Natural killer cell (primary cell): ENCODE results near the gene EFCAB6. TPM values are rescaled to one million over a fixed set of nuclear protein-coding genes. Genes with fewer than 3 reads are reported as not detected.

ENCODE experiments used
- ATAC-seq, 3 donors: fragments of 150-1000 bp in 2 of 3; fragments of 200-7000 bp in 1 of 3; cut with Tn5 transposase; 1 replicate in 1 of 3; 2 replicates in 2 of 3; pipeline ENCODE4 v1.10.0; 2021; ENCODE audit warnings: mild to moderate bottlenecking in 2 of 3, moderate library complexity in 2 of 3
- DNase-seq, 2 donors: peaks; one replicate each; pipeline versions ENCODE4 v3.0.0 to v3.0.0-alpha.2; 2013 to 2021; ENCODE audit warnings: mixed read lengths in 1 of 2
- H3K27ac ChIP-seq: one replicate; pipeline ENCODE4 v1.5.1; 2013; ENCODE audit warnings: mild to moderate bottlenecking, low read length
- H3K27me3 ChIP-seq: one replicate; pipeline ENCODE4 v1.6.1; 2013; ENCODE audit warnings: low read length; ENCODE audit not compliant: control insufficient read depth, insufficient read depth
- H3K36me3 ChIP-seq: one replicate; pipeline ENCODE4 v1.6.1; 2013; ENCODE audit warnings: low read length; ENCODE audit not compliant: control insufficient read depth, insufficient read depth
- H3K4me1 ChIP-seq: one replicate; pipeline ENCODE4 v1.6.1; 2013; ENCODE audit warnings: low read length; ENCODE audit not compliant: control insufficient read depth, insufficient read depth
- H3K4me3 ChIP-seq: one replicate; pipeline ENCODE4 v1.5.1; 2013; ENCODE audit warnings: low read length
- H3K9me3 ChIP-seq: one replicate; pipeline ENCODE4 v1.6.1; 2013; ENCODE audit warnings: low read length; ENCODE audit not compliant: control insufficient read depth, insufficient read depth
- H3K27ac Mint-ChIP-seq, 2 donors: one replicate each; pipeline ENCODE4 v1.8.0; 2022; ENCODE audit warnings: mild to moderate bottlenecking in 2 of 2, mixed read lengths in 2 of 2, moderate library complexity in 1 of 2
- H3K27me3 Mint-ChIP-seq, 2 donors: one replicate each; pipeline ENCODE4 v1.8.0; 2022; ENCODE audit warnings: low read depth in 2 of 2, mixed read lengths in 2 of 2
- H3K36me3 Mint-ChIP-seq: one replicate; pipeline ENCODE4 v1.8.0; 2022; ENCODE audit warnings: mixed read lengths
- H3K4me1 Mint-ChIP-seq, 2 donors: one replicate each; pipeline ENCODE4 v1.8.0; 2022; ENCODE audit warnings: mixed read lengths in 2 of 2
- H3K4me3 Mint-ChIP-seq: one replicate; pipeline ENCODE4 v1.8.0; 2022; ENCODE audit warnings: mild to moderate bottlenecking, moderate library complexity, mixed read lengths
- H3K9me3 Mint-ChIP-seq, 2 donors: one replicate each; pipeline ENCODE4 v1.8.0; 2022; ENCODE audit warnings: mixed read lengths in 2 of 2
- CTCF ChIP-seq: fragments of 200-600 bp; IDR thresholded peaks from one replicate; pipeline ENCODE4 v1.8.0; 2022; ENCODE audit warnings: antibody characterized with exemption
- WGBS: methylation state at CpG from one replicate; pipeline ENCODE4 v1.1.7; 2013; ENCODE audit warnings: missing lambda C conversion rate; ENCODE audit not compliant: insufficient coverage; 5-methylcytosine and 5-hydroxymethylcytosine counted together
- intact Hi-C: fragments of 100-400 bp; cut with micrococcal nuclease; formaldehyde crosslinking; loops from one replicate; pipeline ENCODE4 v1.14.2; 2022
- total RNA-seq, 4 donors: library from RNA; stranded (reverse); fragments of 120-200 nt in 1 of 4; gene quantifications; one replicate each; pipeline versions ENCODE4 v1.2.3 to v1.2.4, GENCODE V29; 2013 to 2022

The EFCAB6 gene
- total RNA-seq, 3 donors from 2014 or later (not counting 1 experiment from before 2014, with no cell fraction given): 0.23 to 0.35 (median 0.26) TPM

DNA sequence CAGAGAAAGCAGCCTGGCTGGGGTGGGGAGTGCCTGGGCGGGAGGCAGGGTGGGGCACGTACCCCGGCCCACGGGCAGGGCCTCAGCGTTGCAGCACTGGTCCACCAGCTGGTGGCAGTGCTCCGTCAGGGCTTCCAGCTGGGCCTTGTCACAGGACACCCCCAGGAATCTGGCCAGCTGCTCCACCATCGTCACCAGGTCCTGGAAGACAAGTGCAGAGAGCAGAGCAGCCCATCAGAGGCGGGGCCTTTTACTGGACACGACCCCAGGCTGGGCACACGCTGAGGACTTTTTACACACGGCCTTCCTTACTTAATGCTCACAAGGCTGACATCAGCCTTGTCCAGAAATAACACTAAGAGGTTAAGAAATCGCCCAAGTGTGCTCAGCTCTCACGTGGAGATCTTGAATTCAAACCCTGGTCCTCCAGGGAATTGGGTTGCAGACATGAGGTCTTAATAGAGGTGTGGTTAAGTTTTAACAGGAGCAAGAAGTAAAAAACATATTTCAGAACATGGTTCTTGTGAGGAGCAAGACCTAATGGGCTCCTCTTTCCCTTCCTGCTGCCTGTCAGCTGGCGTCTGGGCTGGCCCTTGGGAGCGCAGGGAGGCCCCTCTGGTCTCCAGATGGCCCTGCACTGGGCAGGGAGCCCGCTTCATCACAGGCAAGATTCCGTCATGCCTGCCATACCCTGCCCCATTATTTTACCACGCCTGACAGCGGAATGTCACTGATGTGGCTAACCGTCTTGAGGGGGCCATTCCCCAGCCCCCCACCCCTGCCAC is 17.1 kb upstream of the EFCAB6 start:
- H3K4me3 ChIP-seq: no peak overlapping the region
- no peaks in the 10 kb centered on the region for H3K36me3 ChIP-seq
- H3K27ac Mint-ChIP-seq: no peak overlapping the region
- WGBS: 74% methylated on average over 20 of the region's 20 CpGs
- no peak for TF ChIP-seq CTCF
- DNase-seq: no peak
- no peaks in the 10 kb centered on the region for H3K9me3 Mint-ChIP-seq
- no peaks in the 10 kb centered on the region for H3K9me3 ChIP-seq
- no peaks in the 10 kb centered on the region for H3K4me1 Mint-ChIP-seq
- H3K4me3 Mint-ChIP-seq: no peak overlapping the region
- H3K36me3 Mint-ChIP-seq: no peaks in the 10 kb centered on the region
- ATAC-seq: no peak
- no peaks in the 10 kb centered on the region for H3K4me1 ChIP-seq
- no peak overlapping the region for H3K27ac ChIP-seq
- peaks cover 11% of the 10 kb centered on the region in 2 donors for H3K27me3 Mint-ChIP-seq
- H3K27me3 ChIP-seq: no peaks in the 10 kb centered on the region
- intact Hi-C loops: no loop called here

DNA sequence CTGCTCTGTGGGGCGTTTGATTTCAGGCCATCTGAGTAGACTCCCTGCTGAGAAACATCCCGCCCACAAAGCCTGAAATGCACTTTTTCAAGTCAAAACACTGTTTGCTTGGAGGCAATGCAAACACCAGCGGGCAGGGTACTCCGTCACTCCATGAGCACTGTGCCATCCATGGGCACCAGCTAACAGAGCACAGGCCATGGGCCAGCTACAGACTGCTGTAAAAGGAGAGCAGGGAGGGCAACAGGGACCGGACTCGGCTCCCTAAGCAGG is 16.6 kb upstream of the EFCAB6 start:
- no peak overlapping the region for H3K27ac Mint-ChIP-seq
- intact Hi-C loops: no loop called here
- H3K4me1 Mint-ChIP-seq: no peaks in the 10 kb centered on the region
- no peaks in the 10 kb centered on the region for H3K27me3 ChIP-seq
- no peak overlapping the region for H3K27ac ChIP-seq
- no peak for DNase-seq
- no peak for ATAC-seq
- WGBS: 90% methylated on average over 6 of the region's 6 CpGs
- peaks cover 11% of the 10 kb centered on the region in 2 donors for H3K27me3 Mint-ChIP-seq
- H3K36me3 ChIP-seq: no peaks in the 10 kb centered on the region
- TF ChIP-seq CTCF: no peak
- no peak overlapping the region for H3K4me3 Mint-ChIP-seq
- no peaks in the 10 kb centered on the region for H3K4me1 ChIP-seq
- no peaks in the 10 kb centered on the region for H3K9me3 Mint-ChIP-seq
- H3K36me3 Mint-ChIP-seq: no peaks in the 10 kb centered on the region
- H3K9me3 ChIP-seq: no peaks in the 10 kb centered on the region
- H3K4me3 ChIP-seq: no peak overlapping the region

GRCh38 chr22:43827926-43828724 is 16.0 kb upstream of the EFCAB6 start:
- TF ChIP-seq CTCF: no peak
- intact Hi-C loops: no loop called here
- H3K36me3 ChIP-seq: no peaks in the 10 kb centered on the region
- Mint-ChIP-seq H3K4me3 (no peak overlapping the region), H3K27me3 (peaks cover 11 to 16% of the 10 kb centered on the region in 2 donors), H3K9me3 (no peaks in the 10 kb centered on the region), H3K27ac (no peak overlapping the region), H3K36me3 (no peaks in the 10 kb centered on the region), H3K4me1 (no peaks in the 10 kb centered on the region)
- no peaks in the 10 kb centered on the region for H3K9me3 ChIP-seq
- no peak overlapping the region for H3K27ac ChIP-seq
- no peak overlapping the region for H3K4me3 ChIP-seq
- no peaks in the 10 kb centered on the region for H3K4me1 ChIP-seq
- WGBS: 89% methylated on average over 16 of the region's 16 CpGs
- no peaks in the 10 kb centered on the region for H3K27me3 ChIP-seq
- no peak for DNase-seq
- ATAC-seq: no peak
